NCI-H446 (cell line): ENCODE data around the gene TTC9.

Experiments
- DNase-seq, 2 experiments: peaks; one replicate each; lab custom pipeline; 2025; lab: John Stamatoyannopoulos, UW

The TTC9 gene

GRCh38 chr14:70716483-70716882 is 74.8 kb downstream of the TTC9 start:
- no peak for DNase-seq

- DNase-seq = no peak
Observed at GRCh38 chr14:70716958-70717357, 75.2 kb downstream of the TTC9 start.

GRCh38 chr14:70718383-70719118 is 76.8 kb downstream of the TTC9 start:
- DNase-seq = no peak

GRCh38 chr14:70721542-70721941 is 79.8 kb downstream of the TTC9 start:
- no peak for DNase-seq

GRCh38 chr14:70722418-70722817 is 80.7 kb downstream of the TTC9 start:
- no peak for DNase-seq

GRCh38 chr14:70723276-70723675 is 81.6 kb downstream of the TTC9 start:
- DNase-seq = no peak

- DNase-seq = no peak
Observed at GRCh38 chr14:70724110-70724509, 82.4 kb downstream of the TTC9 start.

GRCh38 chr14:70724944-70725343 is 83.2 kb downstream of the TTC9 start:
- DNase-seq = no peak
